Psoas muscle (tissue), 8 donors: ENCODE measurements around the gene PTH1R. TPM values are rescaled to one million over a fixed set of nuclear protein-coding genes. Genes with fewer than 3 reads are reported as not detected.

Experiments used
- ATAC-seq, 4 donors: fragments of 200-7000 bp; cut with Tn5 transposase; one replicate each; pipeline ENCODE4 v1.9.1; 2020; ENCODE audit warnings: moderate library complexity in 3 of 4, mild to moderate bottlenecking in 2 of 4
- DNase-seq, 2 donors: peaks; one replicate each; pipeline ENCODE4 v3.0.0-alpha.2; 2020
- H3K27ac ChIP-seq: fragments of 200-600 bp; one replicate; pipeline ENCODE4 v1.8.0; 2022
- H3K27me3 ChIP-seq, 3 donors: fragments of 200-600 bp in 1 of 3; one replicate each; pipeline versions ENCODE4 v1.6.1 to v1.8.0; 2013 to 2022; ENCODE audit warnings: low read length in 2 of 3, mild to moderate bottlenecking in 2 of 3, moderate library complexity in 1 of 3; ENCODE audit not compliant: insufficient read depth in 3 of 3
- H3K36me3 ChIP-seq, 2 donors: fragments of 200-600 bp in 1 of 2; one replicate each; pipeline versions ENCODE4 v1.6.1 to v1.8.0; 2013 to 2022; ENCODE audit warnings: low read depth in 1 of 2, mild to moderate bottlenecking in 1 of 2, moderate library complexity in 1 of 2; ENCODE audit not compliant: insufficient read depth in 1 of 2
- H3K4me1 ChIP-seq: fragments of 200-600 bp; one replicate; pipeline ENCODE4 v1.8.0; 2022
- H3K4me3 ChIP-seq: fragments of 200-600 bp; one replicate; pipeline ENCODE4 v1.8.0; 2022; ENCODE audit warnings: mild to moderate bottlenecking
- H3K9me3 ChIP-seq: fragments of 200-600 bp; one replicate; pipeline ENCODE4 v1.8.0; 2022
- CTCF ChIP-seq: fragments of 200-600 bp; IDR thresholded peaks from one replicate; pipeline ENCODE4 v1.8.0; 2022; ENCODE audit warnings: antibody characterized with exemption
- WGBS, 3 donors: extraction: QIAGEN DNeasy Blood & Tissue Kit; methylation state at CpG; one replicate each; pipeline versions ENCODE4 v1.1.6 to v1.1.7; 2013; 5-methylcytosine and 5-hydroxymethylcytosine counted together
- intact Hi-C, 2 donors: fragments of 100-400 bp; cut with DNase I; formaldehyde crosslinking; loops; one replicate each; pipeline versions ENCODE4 v1.11.0 to v1.14.2; 2022
- polyA plus RNA-seq, 3 donors: library from polyadenylated mRNA; stranded (reverse); fragments of 200-250 nt; gene quantifications; one replicate each; pipeline ENCODE4 v1.2.3, GENCODE V29; 2013
- total RNA-seq, 4 donors: library from RNA; stranded (reverse); fragmentation: NEBNext Ultra II Directional in 2 of 4; extraction: Animal tissue kit (Norgen Biotek cat#: 25700) in 2 of 4; gene quantifications; one replicate each; pipeline versions ENCODE4 v1.2.1 to v1.2.4, GENCODE V29; 2021 to 2023
- donor health status: healthy with polysubstance abuse.
- donor health status: DM: no; HTN: no; CAD: no; lungs with moderate emphysema.
- donor health status: Bipolar disorder and iron deficiency.
- donor health status: healthy.
- donor health status: DM: yes; HTN: yes; CAD: no.
- donor health status: DM: no; HTN: no; CAD: no.
- donor health status: DM: no; HTN: no; CAD: no.
- donor health status: DM: yes; HTN: yes; CAD: no.

PTH1R gene
- total and polyA plus RNA-seq, 7 donors, result 1.1 to 5.9 (median 4.2) TPM

GRCh38 chr3:46900007-46900292 is 22.4 kb downstream of the PTH1R start:
- Histone ChIP-seq H3K27ac (no peak overlapping the region), H3K9me3 (no peaks in the 10 kb centered on the region), H3K27me3 (peaks cover 0 to 2% (median 0%) of the 10 kb centered on the region in 3 donors), H3K4me3 (no peak overlapping the region), H3K36me3 (no peaks in the 10 kb centered on the region), H3K4me1 (no peaks in the 10 kb centered on the region)
- ATAC-seq (no peak), DNase-seq (peak; percentile 7 to 37)
- WGBS, 3 donors, result 52 to 78% (median 66%) methylated on average over 5 of the region's 5 CpGs
- intact Hi-C loops, result no loop called here
- TF ChIP-seq CTCF, result no peak

- ATAC-seq (no peak), DNase-seq (peak in 1 of 2 donors; percentile 35)
- no peak for TF ChIP-seq CTCF
- 88 to 95% (median 89%) methylated on average over 6 of the region's 6 CpGs for WGBS, 3 donors
- Histone ChIP-seq H3K27ac (no peak overlapping the region), H3K4me3 (no peak overlapping the region), H3K36me3 (no peaks in the 10 kb centered on the region), H3K27me3 (peaks cover 0 to 2% (median 0%) of the 10 kb centered on the region in 3 donors), H3K4me1 (no peaks in the 10 kb centered on the region), H3K9me3 (no peaks in the 10 kb centered on the region)
- intact Hi-C loops, result no loop called here
These were observed 22.8 kb downstream of the PTH1R start for GRCh38 chr3:46900356-46900755.

DNA sequence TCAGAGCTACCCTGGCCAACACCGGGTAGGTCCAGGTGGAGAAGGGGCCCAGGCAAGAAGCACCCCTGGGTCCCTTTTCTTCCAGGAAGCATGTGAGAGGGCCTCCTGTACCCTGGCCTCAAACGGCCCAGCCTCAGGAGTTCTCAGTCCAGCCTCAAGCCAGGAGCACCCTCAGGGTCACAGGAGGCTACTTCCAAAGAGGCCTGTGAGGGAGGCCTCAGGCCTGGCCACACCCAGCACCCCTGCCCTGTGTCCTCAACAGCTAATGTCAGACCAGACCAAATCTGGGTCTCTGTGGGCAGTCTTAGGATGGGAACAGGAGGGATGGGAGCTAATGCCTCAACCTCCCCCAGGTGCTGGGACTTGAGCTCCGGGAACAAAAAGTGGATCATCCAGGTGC is 23.5 kb downstream of the PTH1R start:
- H3K27ac ChIP-seq, result no peak overlapping the region
- intact Hi-C loops, result no loop called here
- H3K4me1 ChIP-seq, result no peaks in the 10 kb centered on the region
- no peaks in the 10 kb centered on the region for H3K9me3 ChIP-seq
- H3K36me3 ChIP-seq, result no peaks in the 10 kb centered on the region
- peak; percentile 6 to 28 for DNase-seq
- H3K27me3 ChIP-seq, result peaks cover 0 to 2% (median 0%) of the 10 kb centered on the region in 3 donors
- no peak for ATAC-seq
- no peak for TF ChIP-seq CTCF
- 73 to 88% (median 79%) methylated on average over 3 of the region's 3 CpGs for WGBS, 3 donors
- no peak overlapping the region for H3K4me3 ChIP-seq

GRCh38 chr3:46901591-46902187 is 24.2 kb downstream of the PTH1R start:
- DNase-seq, result peak; percentile 3 to 43
- no peak overlapping the region for H3K4me3 ChIP-seq
- intact Hi-C loops, result no loop called here
- no peaks in the 10 kb centered on the region for H3K36me3 ChIP-seq
- no peaks in the 10 kb centered on the region for H3K9me3 ChIP-seq
- ATAC-seq, result no peak
- H3K27ac ChIP-seq, result no peak overlapping the region
- no peak for TF ChIP-seq CTCF
- WGBS, 3 donors, result 92 to 96% (median 93%) methylated on average over 17 of the region's 17 CpGs
- peaks cover 0 to 2% (median 0%) of the 10 kb centered on the region in 3 donors for H3K27me3 ChIP-seq
- H3K4me1 ChIP-seq, result no peaks in the 10 kb centered on the region

- ATAC-seq (no peak), DNase-seq (peak; percentile 8 to 50)
- Histone ChIP-seq H3K27ac (no peak overlapping the region), H3K36me3 (no peaks in the 10 kb centered on the region), H3K9me3 (no peaks in the 10 kb centered on the region), H3K4me1 (no peaks in the 10 kb centered on the region), H3K4me3 (no peak overlapping the region), H3K27me3 (peaks cover 0 to 2% (median 0%) of the 10 kb centered on the region in 3 donors)
- 90 to 93% (median 91%) methylated on average over 15 of the region's 15 CpGs for WGBS, 3 donors
- intact Hi-C loops, result no loop called here
- TF ChIP-seq CTCF, result no peak
These were observed 24.7 kb downstream of the PTH1R start for GRCh38 chr3:46902188-46902631.
